IMR-90 (cell line): ENCODE data around the gene GUCY2D. TPM values are rescaled to one million over a fixed set of nuclear protein-coding genes. Genes with fewer than 3 reads are reported as not detected.

Experiments
- ATAC-seq: fragments of 200-7000 bp; cut with Tn5 transposase; 2 replicates; pipeline ENCODE4 v1.9.1; 2020; ENCODE audit warnings: low read depth, mild to moderate bottlenecking, moderate library complexity
- BruUV-seq: library from RNA; stranded (reverse); fragments of 400-500 nt; replicated peaks from 2 replicates; lab custom pipeline; 2021; lab: Mats Ljungman, UMichigan
- CTCF ChIA-PET: fragments of 300-600 bp; formaldehyde crosslinking; extraction: SDS; loops from one replicate; lab custom pipeline; 2021; ENCODE audit warnings: antibody characterized with exemption; lab: Yijun Ruan, JAX
- POLR2A ChIA-PET: fragments of 300-600 bp; sonication (Branson Sonifier 250); formaldehyde crosslinking; loops from one replicate; lab custom pipeline; 2022; ENCODE audit warnings: antibody characterized with exemption; ENCODE audit not compliant: unreplicated experiment; lab: Charles Lee
- DNase-seq: peaks from one replicate; pipeline ENCODE4 v3.0.0; 2013
- H2AFZ ChIP-seq: replicated peaks from 2 replicates; pipeline ENCODE3; 2013; ENCODE audit warnings: low read length, mild to moderate bottlenecking; ENCODE audit not compliant: poor library complexity
- H2AK5ac ChIP-seq: 2 replicates; pipeline ENCODE4 v1.6.1; 2013; ENCODE audit warnings: low read depth, low read length, inconsistent platforms
- H2AK9ac ChIP-seq: replicated peaks from 2 replicates; pipeline ENCODE3; 2013; ENCODE audit warnings: mild to moderate bottlenecking, low read depth, low read length, moderate library complexity; ENCODE audit not compliant: poor library complexity
- H2BK120ac ChIP-seq: 2 replicates; pipeline ENCODE4 v1.6.1; 2013; ENCODE audit warnings: low read depth, low read length, inconsistent platforms
- H2BK15ac ChIP-seq: 3 replicates; pipeline ENCODE4 v1.6.1; 2013; ENCODE audit warnings: low read depth, low read length, inconsistent platforms
- H2BK20ac ChIP-seq: 2 replicates; pipeline ENCODE4 v1.6.1; 2013; ENCODE audit warnings: low read depth, mild to moderate bottlenecking, inconsistent platforms, low read length, moderate library complexity
- H2BK5ac ChIP-seq: 2 replicates; pipeline ENCODE4 v1.6.1; 2013; ENCODE audit warnings: mild to moderate bottlenecking, low read depth, low read length, inconsistent platforms; ENCODE audit not compliant: poor library complexity, severe bottlenecking
- H3K14ac ChIP-seq: replicated peaks from 2 replicates; pipeline ENCODE4 v1.6.1; 2013; ENCODE audit warnings: low read depth, low read length, inconsistent platforms
- H3K18ac ChIP-seq: 2 replicates; pipeline ENCODE4 v1.6.1; 2013; ENCODE audit warnings: low read depth, low read length, control low read depth
- H3K23ac ChIP-seq: 2 replicates; pipeline ENCODE4 v1.6.1; 2013; ENCODE audit warnings: low read depth, low read length, inconsistent platforms
- H3K27ac ChIP-seq: 2 replicates; pipeline ENCODE4 v1.5.1; 2013; ENCODE audit warnings: mild to moderate bottlenecking, control low read depth, low read length; ENCODE audit not compliant: insufficient read depth
- H3K27me3 ChIP-seq: 2 replicates; pipeline ENCODE4 v1.6.1; 2013; ENCODE audit warnings: low read length; ENCODE audit not compliant: control insufficient read depth, insufficient read depth
- H3K36me3 ChIP-seq: 2 replicates; pipeline ENCODE4 v1.6.1; 2013; ENCODE audit warnings: low read length, mixed read lengths; ENCODE audit not compliant: control insufficient read depth, insufficient read depth
- H3K4ac ChIP-seq: 2 replicates; pipeline ENCODE4 v1.6.1; 2013; ENCODE audit warnings: low read depth, low read length, inconsistent platforms
- H3K4me1 ChIP-seq: 2 replicates; pipeline ENCODE4 v1.6.1; 2013; ENCODE audit warnings: low read length, mixed read lengths; ENCODE audit not compliant: control insufficient read depth, insufficient read depth
- H3K4me2 ChIP-seq: 2 replicates; pipeline ENCODE4 v1.6.1; 2013; ENCODE audit warnings: low read depth, mild to moderate bottlenecking, control low read depth, low read length, moderate library complexity
- H3K4me3 ChIP-seq: 2 replicates; pipeline ENCODE4 v1.5.1; 2013; ENCODE audit warnings: low read depth, mild to moderate bottlenecking, control low read depth, low read length, moderate library complexity; ENCODE audit not compliant: insufficient read depth
- H3K56ac ChIP-seq: 2 replicates; pipeline ENCODE4 v1.6.1; 2013; ENCODE audit warnings: low read length, inconsistent platforms; ENCODE audit not compliant: insufficient read depth; ENCODE audit errors: extremely low read depth
- H3K79me1 ChIP-seq, 2 experiments: 2 replicates each; pipeline ENCODE4 v1.6.1; 2013; ENCODE audit warnings: low read length in 2 of 2, inconsistent platforms in 1 of 2, low read depth in 1 of 2
- H3K9ac ChIP-seq: 2 replicates; pipeline ENCODE4 v1.6.1; 2013; ENCODE audit warnings: low read depth, low read length, control low read depth
- H3K9me1 ChIP-seq: 2 replicates; pipeline ENCODE4 v1.6.1; 2013; ENCODE audit warnings: low read length, inconsistent platforms; ENCODE audit not compliant: insufficient read depth
- H3K9me3 ChIP-seq: 2 replicates; pipeline ENCODE4 v1.6.1; 2013; ENCODE audit warnings: low read length; ENCODE audit not compliant: control insufficient read depth, insufficient read depth
- H4K20me1 ChIP-seq: 2 replicates; pipeline ENCODE4 v1.6.1; 2013; ENCODE audit warnings: low read length, inconsistent platforms; ENCODE audit not compliant: insufficient read depth
- H4K5ac ChIP-seq: 2 replicates; pipeline ENCODE4 v1.6.1; 2013; ENCODE audit warnings: mild to moderate bottlenecking, low read depth, low read length, control low read depth
- H4K8ac ChIP-seq, 2 experiments: 2 replicates each; pipeline ENCODE4 v1.6.1; 2013; ENCODE audit warnings: low read depth in 2 of 2, low read length in 2 of 2, control low read depth in 1 of 2, inconsistent platforms in 1 of 2
- H4K91ac ChIP-seq: 2 replicates; pipeline ENCODE4 v1.6.1; 2013; ENCODE audit warnings: low read depth, low read length, inconsistent platforms; ENCODE audit not compliant: insufficient read depth
- CEBPB ChIP-seq: IDR thresholded peaks from 2 replicates; pipeline ENCODE4 v1.6.1; 2012; ENCODE audit warnings: low read depth, low read length, improper control_type of control experiment
- FOS ChIP-seq: fragments of 150-350 bp; IDR thresholded peaks from 2 replicates; pipeline ENCODE4 v1.6.1; 2016; ENCODE audit warnings: low read depth, low read length
- RAD21 ChIP-seq: IDR thresholded peaks from 2 replicates; pipeline ENCODE4 v1.6.1; 2012; ENCODE audit warnings: low read length, improper control_type of control experiment
- RFX5 ChIP-seq: IDR thresholded peaks from 2 replicates; pipeline ENCODE4 v1.8.0; 2012; ENCODE audit warnings: low read depth, mild to moderate bottlenecking, low read length, moderate library complexity
- SMC3 ChIP-seq: fragments of 150-350 bp; IDR thresholded peaks from 2 replicates; pipeline ENCODE4 v1.6.1; 2016; ENCODE audit warnings: low read depth, mild to moderate bottlenecking, antibody characterized with exemption, low read length, moderate library complexity
- WGBS, 2 experiments: methylation state at CpG; one replicate each; pipeline versions ENCODE4 v1.1.5 to v1.1.7; 2013; ENCODE audit warnings: missing lambda C conversion rate in 2 of 2; ENCODE audit not compliant: insufficient read length in 1 of 2; ENCODE audit errors: extremely low coverage in 2 of 2; 5-methylcytosine and 5-hydroxymethylcytosine counted together
- dilution Hi-C: fragments of 300-500 bp; cut with HindIII; formaldehyde crosslinking; loops from one replicate; pipeline ENCODE4 v1.14.3; 2018; ENCODE audit warnings: low sequenced_read_pairs; ENCODE audit not compliant: unreplicated experiment
- in situ Hi-C: fragments of 300-500 bp; cut with MboI; formaldehyde crosslinking; loops from 3 replicates; pipeline ENCODE4 v1.14.3; 2019; ENCODE audit warnings: low sequenced_read_pairs, inconsistent platforms, mixed read lengths
- intact Hi-C: fragments of 100-400 bp; cut with micrococcal nuclease; formaldehyde crosslinking; loops from 2 replicates; pipeline ENCODE4 v1.10.0; 2022
- polyA plus RNA-seq, 3 experiments: library from polyadenylated mRNA; depleted of rRNA; stranded (reverse); fragments of >200 nt; gene quantifications; 2 replicates each; pipeline ENCODE4 v1.2.3, GENCODE V29; 2012; ENCODE audit warnings: low replicate concordance in 1 of 3
- total RNA-seq: library from RNA; depleted of rRNA; stranded (reverse); fragments of >200 nt; gene quantifications from 2 replicates; pipeline ENCODE4 v1.2.3, GENCODE V29; 2012
- TF ChIP-seq, protein P1 (sequence below): fragments of 150-350 bp; IDR thresholded peaks from 2 replicates; pipeline ENCODE4 v1.6.1; 2017; ENCODE audit warnings: mild to moderate bottlenecking, antibody characterized with exemption, low read length, low read depth
- TF ChIP-seq, protein P2 (sequence below): fragments of 150-350 bp; IDR thresholded peaks from 2 replicates; pipeline ENCODE4 v1.6.1; 2016; ENCODE audit warnings: low read depth, mild to moderate bottlenecking, low read length, moderate library complexity, borderline replicate concordance

GUCY2D gene
- total and polyA plus RNA-seq, 2 of the 4 experiments (the other 2 are of a cell fraction), result 0.03 TPM; not detected in 1

DNA sequence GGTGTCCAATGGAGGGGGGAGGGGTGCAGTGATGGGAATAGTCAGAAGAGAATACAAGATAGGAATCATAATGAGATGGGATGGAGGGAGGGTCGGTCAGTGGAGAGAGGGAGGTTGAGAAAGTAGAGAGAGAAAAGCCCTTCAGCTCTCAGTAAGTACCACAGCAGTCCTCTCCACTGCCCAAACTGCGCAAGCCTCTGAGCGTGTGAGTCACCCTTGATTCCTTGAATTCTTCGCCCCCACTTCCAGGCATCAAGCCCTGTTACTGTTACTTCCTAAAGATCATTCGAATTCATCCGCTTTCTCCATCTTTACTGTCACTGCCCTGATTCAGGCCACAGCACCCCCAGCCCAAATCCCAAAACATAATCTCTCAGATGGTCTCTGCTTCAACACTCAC lies 2.5 kb downstream of the GUCY2D start:
- no peak overlapping the region for H3K4me2 ChIP-seq
- 57% methylated on average over 5 of the region's 6 CpGs; no CpG with 5 or more reads in 1 of the 2 experiments for WGBS, 2 experiments
- peak; percentile 79 for DNase-seq

More for the DNA sequence above, 2.5 kb downstream of the GUCY2D start:
- Histone ChIP-seq H2BK15ac (peak overlapping the region; percentile 52; the same call in 1 of the 3 replicates), H4K20me1 (0 out of 2 replicates have a peak, but pooled peaks cover 5% of the 10 kb centered on the region), H3K4me3 (no peak overlapping the region), H3K4me1 (peaks cover 4% of the 10 kb centered on the region; the same call in 1 of the 2 replicates), H4K91ac (peak overlapping the region; percentile 68; the same call in 1 of the 2 replicates), H3K4ac (peak overlapping the region; percentile 77; the same call in 1 of the 2 replicates), H3K9ac (no peak overlapping the region), H3K9me1 (0 out of 2 replicates have a peak, but pooled peaks cover 5% of the 10 kb centered on the region), H2AK9ac (peak overlapping the region; percentile 65), H3K9me3 (no peaks in the 10 kb centered on the region), H3K79me1 (no peaks in the 10 kb centered on the region), H3K27me3 (peaks cover 54% of the 10 kb centered on the region), H2BK120ac (peak overlapping the region; percentile 78), H3K56ac (no peak overlapping the region), H2BK20ac (peak overlapping the region; percentile 71; the same call in 1 of the 2 replicates), H4K5ac (0 out of 2 replicates have a peak overlapping the region, but pooled peaks have one; percentile 1), H2AFZ (peak overlapping the region; percentile 84), H3K36me3 (no peaks in the 10 kb centered on the region), H2AK5ac (no peak overlapping the region; the same call in 1 of the 2 replicates), H3K14ac (peak overlapping the region; percentile 72), H2BK5ac (peak overlapping the region; percentile 68), H3K23ac (peak overlapping the region; percentile 40; the same call in 1 of the 2 replicates), H3K18ac (peak overlapping the region; percentile 7), H4K8ac (peak overlapping the region in 1 of 2 experiments; percentile 62; a peak in 2 of 4 replicates), H3K27ac (0 out of 2 replicates have a peak overlapping the region, but pooled peaks have one; percentile 5)
- ChIA-PET POLR2A (no interaction called here), CTCF (interaction anchor here (0.6 to 2.0 kb wide), 2 partner anchors 15 to 256 kb away, joined by 5 to 7 read pairs; no protein-coding TSS in a partner anchor)
- BruUV-seq, result no TSS peak
- ATAC-seq, result peak; percentile 93
- intact Hi-C loops, result no loop called here
- dilution Hi-C loops, result no loop called here
- in situ Hi-C loops, result no loop called here
- TF ChIP-seq CEBPB (peak; percentile 53), SMC3 (no peak), RFX5 (no peak), FOS (peak; percentile 31; the same call in 1 of the 2 replicates), RAD21 (no peak)
- TF ChIP-seq, protein P1, sequence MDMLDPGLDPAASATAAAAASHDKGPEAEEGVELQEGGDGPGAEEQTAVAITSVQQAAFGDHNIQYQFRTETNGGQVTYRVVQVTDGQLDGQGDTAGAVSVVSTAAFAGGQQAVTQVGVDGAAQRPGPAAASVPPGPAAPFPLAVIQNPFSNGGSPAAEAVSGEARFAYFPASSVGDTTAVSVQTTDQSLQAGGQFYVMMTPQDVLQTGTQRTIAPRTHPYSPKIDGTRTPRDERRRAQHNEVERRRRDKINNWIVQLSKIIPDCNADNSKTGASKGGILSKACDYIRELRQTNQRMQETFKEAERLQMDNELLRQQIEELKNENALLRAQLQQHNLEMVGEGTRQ, result no peak
- TF ChIP-seq, protein P2, sequence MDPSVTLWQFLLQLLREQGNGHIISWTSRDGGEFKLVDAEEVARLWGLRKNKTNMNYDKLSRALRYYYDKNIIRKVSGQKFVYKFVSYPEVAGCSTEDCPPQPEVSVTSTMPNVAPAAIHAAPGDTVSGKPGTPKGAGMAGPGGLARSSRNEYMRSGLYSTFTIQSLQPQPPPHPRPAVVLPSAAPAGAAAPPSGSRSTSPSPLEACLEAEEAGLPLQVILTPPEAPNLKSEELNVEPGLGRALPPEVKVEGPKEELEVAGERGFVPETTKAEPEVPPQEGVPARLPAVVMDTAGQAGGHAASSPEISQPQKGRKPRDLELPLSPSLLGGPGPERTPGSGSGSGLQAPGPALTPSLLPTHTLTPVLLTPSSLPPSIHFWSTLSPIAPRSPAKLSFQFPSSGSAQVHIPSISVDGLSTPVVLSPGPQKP, result no peak
